K562 (cell line): Measurements from ENCODE around the gene PTPN9. TPM values are rescaled to one million over a fixed set of nuclear protein-coding genes. Genes with fewer than 3 reads are reported as not detected.

Experiments used
- ATAC-seq: fragments of 200-7000 bp; cut with Tn5 transposase; 3 replicates; pipeline ENCODE4 v1.9.1; 2020; ENCODE audit warnings: moderate library complexity
- BruUV-seq: library from RNA; stranded (reverse); fragments of 400-500 nt; replicated peaks from 2 replicates; lab custom pipeline; 2021; lab: Mats Ljungman, UMichigan
- CTCF ChIA-PET: fragments of 300-600 bp; formaldehyde crosslinking; extraction: SDS; loops from one replicate; lab custom pipeline; 2021; ENCODE audit warnings: low intra/inter-chr PET ratio; lab: Yijun Ruan, JAX
- POLR2A ChIA-PET: fragments of 300-600, 350-650 bp; sonication (Branson Sonifier 250); formaldehyde crosslinking; extraction: SDS; loops from one replicate; lab custom pipeline; 2021; ENCODE audit warnings: antibody characterized with exemption, inconsistent platforms; lab: Yijun Ruan, JAX
- DNase-seq, 4 experiments: peaks; one replicate each; pipeline versions ENCODE4 v3.0.0 to v3.0.0-alpha.2; 2011 to 2018; ENCODE audit warnings: low spot score in 3 of 4, mixed read lengths in 3 of 4; ENCODE audit errors: extremely low read depth in 1 of 4
- FAIRE-seq: peaks from 2 replicates; lab custom pipeline; 2011; peaks lifted over from hg19 to GRCh38; lab: Jason Lieb, UNC
- H2AFZ ChIP-seq: 2 replicates; pipeline ENCODE4 v1.6.0; 2011; ENCODE audit warnings: low read depth, low read length, control low read depth, inconsistent platforms
- H3K27ac ChIP-seq: fragments of 200-600 bp; 3 replicates; pipeline ENCODE4 v1.8.0; 2011; ENCODE audit warnings: low read depth, mild to moderate bottlenecking, control low read depth, inconsistent platforms, low read length, moderate library complexity, mixed read lengths; ENCODE audit errors: extremely low read depth
- H3K27me3 ChIP-seq, 2 experiments: fragments of 300-600 bp in 1 of 2; 2 replicates in 1 of 2; 3 replicates in 1 of 2; pipeline versions ENCODE4 v1.6.0 to v1.8.0; 2011; ENCODE audit warnings: inconsistent platforms in 2 of 2, low read length in 2 of 2, mild to moderate bottlenecking in 1 of 2, mixed read lengths in 1 of 2, moderate library complexity in 1 of 2; ENCODE audit not compliant: control insufficient read depth in 2 of 2, insufficient read depth in 2 of 2
- H3K36me3 ChIP-seq: fragments of 300-600 bp; 3 replicates; pipeline ENCODE4 v1.8.0; 2011; ENCODE audit warnings: mild to moderate bottlenecking, low read length, inconsistent platforms; ENCODE audit not compliant: control insufficient read depth, insufficient read depth
- H3K4me1 ChIP-seq, 2 experiments: fragments of 200-600 bp in 1 of 2; replicated peaks in 1 of 2; 2 replicates in 1 of 2; 3 replicates in 1 of 2; pipeline versions ENCODE4 v1.5.1 to v1.8.0; 2011; ENCODE audit warnings: inconsistent platforms in 2 of 2, low read length in 2 of 2, mild to moderate bottlenecking in 1 of 2, mixed read lengths in 1 of 2, moderate library complexity in 1 of 2; ENCODE audit not compliant: control insufficient read depth in 2 of 2, insufficient read depth in 2 of 2
- H3K4me2 ChIP-seq: 2 replicates; pipeline ENCODE4 v1.6.1; 2011; ENCODE audit warnings: low read length, control low read depth, inconsistent platforms, mixed read lengths; ENCODE audit not compliant: insufficient read depth
- H3K4me3 ChIP-seq: fragments of 200-600 bp; sonication (generic), shearing (Covaris generic); 2 replicates; pipeline ENCODE4 v1.5.1; 2016; ENCODE audit warnings: control low read depth, inconsistent platforms
- H3K79me2 ChIP-seq: fragments of 200-600 bp; 3 replicates; pipeline ENCODE4 v1.8.0; 2011; ENCODE audit warnings: low read length, inconsistent platforms; ENCODE audit not compliant: control insufficient read depth, insufficient read depth
- H3K9ac ChIP-seq, 2 experiments: 2 replicates each; pipeline versions ENCODE4 v1.6.0 to v1.6.1; 2011; ENCODE audit warnings: low read depth in 2 of 2, low read length in 2 of 2, control low read depth in 1 of 2, inconsistent platforms in 1 of 2, mild to moderate bottlenecking in 1 of 2, mixed read lengths in 1 of 2; ENCODE audit not compliant: insufficient read depth in 1 of 2
- H3K9me1 ChIP-seq: one replicate; pipeline ENCODE4 v1.6.0; 2011; ENCODE audit warnings: inconsistent platforms, mild to moderate bottlenecking, low read length, moderate library complexity; ENCODE audit not compliant: control insufficient read depth, insufficient read depth
- H3K9me3 ChIP-seq: replicated peaks from 2 replicates; pipeline ENCODE4 v1.5.1; 2011; ENCODE audit warnings: low read depth, low read length, inconsistent platforms; ENCODE audit not compliant: control insufficient read depth, insufficient read depth
- H4K20me1 ChIP-seq: replicated peaks from 2 replicates; pipeline ENCODE4 v1.6.1; 2011; ENCODE audit warnings: low read length, inconsistent platforms, mixed read lengths; ENCODE audit not compliant: control insufficient read depth, insufficient read depth
- SMARCE1 ChIP-seq: fragments of 450-650 bp; IDR thresholded peaks from 2 replicates; pipeline ENCODE4 v1.7.1; 2016; ENCODE audit warnings: mild to moderate bottlenecking
- WGBS: fragments of 100-300 bp; shearing (Covaris generic); methylation state at CpG from one replicate; pipeline ENCODE4 v1.1.6; 2016; ENCODE audit warnings: low coverage, mixed read lengths; ENCODE audit not compliant: insufficient coverage; ENCODE audit errors: missing lambda C conversion rate; 5-methylcytosine and 5-hydroxymethylcytosine counted together
- in situ Hi-C: fragments of 300-500 bp; cut with MboI; formaldehyde crosslinking; loops from 4 replicates; pipeline ENCODE4 v1.15.0; 2018; ENCODE audit warnings: inconsistent platforms, mixed read lengths
- intact Hi-C: fragments of 100-400 bp; cut with micrococcal nuclease; formaldehyde crosslinking; loops from 2 replicates; pipeline ENCODE4 v1.14.2; 2022
- polyA plus RNA-seq, 8 experiments: library from polyadenylated mRNA; depleted of rRNA in 4 of 8; stranded (reverse) in 5 of 8; unstranded in 3 of 8; fragments of >200 nt; fragmentation: Nextera tagmentation in 2 of 8; fragmentation: Illumina TruSeq in 1 of 8; extraction: Ambion mirVana in 2 of 8; extraction: Trizol in 1 of 8; gene quantifications; 2 replicates each; pipeline versions ENCODE4 v1.2.1 to v1.2.3, GENCODE V29; 2011 to 2014; ENCODE audit warnings: inconsistent platforms in 1 of 8, missing spikeins in 1 of 8
- total RNA-seq, 7 experiments: library from RNA; depleted of rRNA in 6 of 7; stranded (reverse); fragments of >200 nt in 6 of 7; fragmentation: Illumina TruSeq in 2 of 7; extraction: Trizol in 2 of 7; gene quantifications; 2 replicates each; pipeline versions ENCODE4 v1.2.1 to v1.2.3, GENCODE V29; 2011 to 2021; ENCODE audit warnings: low replicate concordance in 1 of 7
- TF ChIP-seq, protein P1 (sequence below), 2 experiments: fragments of 450-650 bp in 1 of 2; sonication (generic) in 1 of 2; formaldehyde crosslinking in 1 of 2; IDR thresholded peaks in 1 of 2; conservative IDR thresholded peaks in 1 of 2; 2 replicates each; pipeline versions ENCODE4 v1.6.1 to v1.8.1; 2016 to 2023; ENCODE audit warnings: mild to moderate bottlenecking in 2 of 2, moderate library complexity in 2 of 2, inconsistent platforms in 1 of 2, missing genetic modification reagents in 1 of 2

Gene PTPN9
- total and polyA plus RNA-seq, 9 of the 15 experiments (the other 6 are each of a cell fraction or from before 2014, with no cell fraction given), result 5.0 to 24.0 (median 14.2) TPM

DNA sequence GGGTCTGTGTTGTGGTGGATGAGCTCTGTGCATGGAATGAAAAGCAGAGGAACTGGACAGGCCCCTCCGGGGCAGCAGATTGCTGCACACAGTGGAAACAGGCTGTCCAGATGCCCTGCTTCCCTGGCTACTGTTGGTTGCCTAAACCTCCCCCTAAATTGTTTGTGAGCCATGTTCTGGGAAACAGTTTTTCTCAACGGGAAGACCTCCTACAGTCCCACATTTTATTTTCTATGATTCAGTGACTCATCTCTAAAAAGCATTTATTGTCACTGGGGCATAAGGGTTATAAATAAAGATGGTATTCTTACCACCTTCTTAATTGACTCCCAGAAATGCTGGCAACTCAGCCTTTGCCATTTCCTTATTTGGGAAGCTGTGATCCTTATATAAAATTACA lies 20.3 kb upstream of the PTPN9 start (continued):
- TF ChIP-seq, protein P1, sequence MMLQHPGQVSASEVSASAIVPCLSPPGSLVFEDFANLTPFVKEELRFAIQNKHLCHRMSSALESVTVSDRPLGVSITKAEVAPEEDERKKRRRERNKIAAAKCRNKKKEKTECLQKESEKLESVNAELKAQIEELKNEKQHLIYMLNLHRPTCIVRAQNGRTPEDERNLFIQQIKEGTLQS (IDR thresholded peaks at IDR 0.05), result no peak
- TF ChIP-seq, protein P1 (CRISPR knock-in tag; conservative IDR thresholded peaks at IDR 0.05), result no peak

DNA sequence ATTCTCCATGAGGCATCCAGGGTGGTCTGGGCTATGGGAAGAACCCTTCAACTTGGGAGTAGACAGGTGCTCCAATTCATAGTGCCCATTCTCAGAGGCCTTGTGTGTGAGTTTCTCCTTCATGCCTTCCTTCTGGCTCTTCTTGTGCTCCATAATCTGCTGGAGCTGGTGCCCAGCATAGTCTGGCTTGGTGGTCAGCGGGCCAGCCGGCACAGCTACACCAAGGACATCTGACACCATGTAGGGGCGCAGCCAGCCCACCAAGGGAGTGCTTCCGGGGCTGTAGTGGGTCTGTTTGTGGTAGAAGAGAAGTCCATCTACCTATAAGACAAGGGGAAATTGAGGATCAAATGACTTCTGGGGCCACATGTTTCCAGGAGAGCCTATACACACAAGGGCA lies 19.2 kb upstream of the PTPN9 start:
- Histone ChIP-seq H3K9me1 (no peaks in the 10 kb centered on the region), H3K4me3 (no peak overlapping the region), H3K27ac (no peak overlapping the region), H3K4me1 (peaks cover 4 to 15% of the 10 kb centered on the region in 2 experiments; a peak in 3 of 5 replicates), H2AFZ (no peak overlapping the region), H3K9me3 (no peaks in the 10 kb centered on the region), H3K36me3 (peaks cover 65% of the 10 kb centered on the region), H3K4me2 (no peak overlapping the region), H3K9ac (0 out of 4 replicates have a peak overlapping the region, but pooled peaks of 1 of the 2 experiments have one; percentile 33), H3K27me3 (no peaks in the 10 kb centered on the region), H3K79me2 (no peaks in the 10 kb centered on the region), H4K20me1 (no peaks in the 10 kb centered on the region; the same call in 1 of the 2 replicates)
- DNase-seq, result no peak
- 82% methylated on average over 4 of the region's 4 CpGs for WGBS
- TF ChIP-seq SMARCE1, result no peak
- FAIRE-seq, result no peak
- CTCF ChIA-PET, result no interaction called here
- no peak for ATAC-seq
- POLR2A ChIA-PET, result interaction anchor here (0.6 to 2.1 kb wide), 5 partner anchors 8 to 35 kb away, joined by 3 to 5 read pairs (median 3); partner anchors contain the start of gene SNUPN
- intact Hi-C loops, result loop anchor here (5.0 kb wide), 1 partner anchor 44 kb away; the partner anchor contains the start of gene IMP3
- in situ Hi-C loops, result loop anchor here (5.0 kb wide), 1 partner anchor 76 kb away; no protein-coding TSS in a partner anchor
- no TSS peak for BruUV-seq
